NB4 (cell line): ENCODE data around the gene LCP1.

Experiments used
- CTCF ChIP-seq: IDR thresholded peaks from one replicate; pipeline ENCODE4 v1.5.1; 2012; ENCODE audit warnings: low read depth, low read length
- MAX ChIP-seq: IDR thresholded peaks from 2 replicates; pipeline ENCODE4 v1.6.1; 2011; ENCODE audit warnings: low read depth, low read length
- MYC ChIP-seq: IDR thresholded peaks from 2 replicates; pipeline ENCODE4 v1.6.1; 2011; ENCODE audit warnings: low read depth, low read length
- POLR2A ChIP-seq: IDR thresholded peaks from 2 replicates; pipeline ENCODE4 v1.6.1; 2011; ENCODE audit warnings: mild to moderate bottlenecking; ENCODE audit not compliant: insufficient read length; ENCODE audit errors: extremely low read depth

- TF ChIP-seq POLR2A (peak; percentile 46), CTCF (no peak), MAX (peak; percentile 67), MYC (no peak)
Measured at GRCh38 chr13:46211483-46212351, 29.7 kb upstream of the LCP1 start, which contains the start of gene LRRC63.
